HepG2 (cell line): ENCODE measurements around the gene GRB7. TPM values are rescaled to one million over a fixed set of nuclear protein-coding genes. Genes with fewer than 3 reads are reported as not detected.
A peak's percentile ranks its signal among the peaks of the same experiment; 100 is the strongest.

ENCODE experiments used
- ARNT2 ChIP-seq: sonication (generic); formaldehyde crosslinking; IDR thresholded peaks from 2 replicates; pipeline ENCODE4 v1.8.0; 2022; ENCODE audit warnings: mild to moderate bottlenecking, low read depth, missing genetic modification reagents, moderate library complexity
- BCL3 ChIP-seq: sonication (generic); formaldehyde crosslinking; IDR thresholded peaks from 2 replicates; pipeline ENCODE4 v1.5.1; 2020; ENCODE audit warnings: mild to moderate bottlenecking, missing genetic modification reagents, moderate library complexity
- FOXO4 ChIP-seq: sonication (generic); formaldehyde crosslinking; conservative IDR thresholded peaks from 2 replicates; pipeline ENCODE4 v1.8.1; 2023; ENCODE audit warnings: missing genetic modification reagents
- GMEB2 ChIP-seq: IDR thresholded peaks from 2 replicates; pipeline ENCODE4 v1.6.1; 2016; ENCODE audit warnings: missing biosample characterization, missing genetic modification reagents, low read depth
- HMGXB4 ChIP-seq, 2 experiments: sonication (generic) in 1 of 2; formaldehyde crosslinking in 1 of 2; IDR thresholded peaks; 2 replicates each; pipeline versions ENCODE4 v1.4.0 to v1.6.1; 2018 to 2020; ENCODE audit warnings: missing genetic modification reagents in 2 of 2, borderline replicate concordance in 1 of 2, low read depth in 1 of 2, mild to moderate bottlenecking in 1 of 2, missing biosample characterization in 1 of 2
- HNRNPK ChIP-seq: fragments of 200-400 bp; formaldehyde crosslinking; IDR thresholded peaks from 2 replicates; pipeline ENCODE4 v1.6.1; 2018; ENCODE audit warnings: low read length, low read depth, moderate library complexity, mild to moderate bottlenecking; ENCODE audit not compliant: poor library complexity, severe bottlenecking
- RAD51 ChIP-seq: fragments of 450-650 bp; IDR thresholded peaks from 2 replicates; pipeline ENCODE4 v1.6.1; 2016; ENCODE audit warnings: borderline replicate concordance
- RARG ChIP-seq: sonication (generic); formaldehyde crosslinking; IDR thresholded peaks from 2 replicates; pipeline ENCODE4 v1.4.0; 2020; ENCODE audit warnings: low read depth, mild to moderate bottlenecking, missing genetic modification reagents
- RNF219 ChIP-seq: sonication (generic); formaldehyde crosslinking; IDR thresholded peaks from 2 replicates; pipeline ENCODE4 v1.5.0; 2020; ENCODE audit warnings: mild to moderate bottlenecking, missing genetic modification reagents
- TERF1 ChIP-seq: sonication (generic); formaldehyde crosslinking; IDR thresholded peaks from 2 replicates; pipeline ENCODE4 v1.8.0; 2022; ENCODE audit warnings: mild to moderate bottlenecking, missing genetic modification reagents, moderate library complexity
- TGIF2 ChIP-seq: IDR thresholded peaks from 2 replicates; pipeline ENCODE4 v1.6.1; 2016; ENCODE audit warnings: control low read depth, missing compliant biosample characterization
- THYN1 ChIP-seq: sonication (generic); formaldehyde crosslinking; IDR thresholded peaks from 2 replicates; pipeline ENCODE4 v1.8.1; 2023; ENCODE audit warnings: low read depth, mild to moderate bottlenecking, moderate library complexity, missing genetic modification reagents, borderline replicate concordance
- ZHX1 ChIP-seq: sonication (generic); formaldehyde crosslinking; IDR thresholded peaks from 2 replicates; pipeline ENCODE4 v1.8.1; 2022; ENCODE audit warnings: low read depth, mild to moderate bottlenecking, missing genetic modification reagents
- ZNF451 ChIP-seq: sonication (generic); formaldehyde crosslinking; IDR thresholded peaks from 2 replicates; pipeline ENCODE4 v1.5.0; 2020; ENCODE audit warnings: mild to moderate bottlenecking, missing genetic modification reagents
- ZNF468 ChIP-seq: sonication (generic); formaldehyde crosslinking; IDR thresholded peaks from 2 replicates; pipeline ENCODE4 v1.8.0; 2022; ENCODE audit warnings: mild to moderate bottlenecking, moderate library complexity, missing genetic modification reagents
- ZNF501 ChIP-seq: sonication (generic); formaldehyde crosslinking; IDR thresholded peaks from 2 replicates; pipeline ENCODE4 v1.5.1; 2020; ENCODE audit warnings: mild to moderate bottlenecking, moderate library complexity, missing genetic modification reagents
- polyA plus RNA-seq, 8 experiments: library from polyadenylated mRNA; depleted of rRNA in 3 of 8; stranded (reverse) in 7 of 8; unstranded in 1 of 8; fragments of >200 nt; fragmentation: Illumina TruSeq in 4 of 8; extraction: Trizol in 4 of 8; gene quantifications; 2 replicates each; pipeline versions ENCODE4 v1.2.1 to v1.2.3, GENCODE V29; 2011 to 2016; ENCODE audit warnings: low read depth in 4 of 8, missing spikeins in 1 of 8, mixed read lengths in 1 of 8; ENCODE audit not compliant: insufficient read depth in 1 of 8
- total RNA-seq, 5 experiments: library from RNA; depleted of rRNA; stranded (reverse); fragments of >200 nt; fragmentation: Illumina TruSeq; extraction: Trizol; gene quantifications; 2 replicates each; pipeline ENCODE4 v1.2.3, GENCODE V29; 2016; ENCODE audit warnings: low read depth in 1 of 5

Gene GRB7
- total and polyA plus RNA-seq, 2 of the 13 experiments (the other 11 are each of a cell fraction or from before 2014, with no cell fraction given), result 60.2 to 77.7 TPM

- no peak for TF ChIP-seq RARG (CRISPR knock-in tag)
- TF ChIP-seq FOXO4 (CRISPR knock-in tag), result no peak
- TF ChIP-seq ZNF501 (CRISPR knock-in tag), result peak; percentile 72; the same call in 1 of the 2 replicates
- no peak for TF ChIP-seq RNF219 (CRISPR knock-in tag)
- peak; percentile 38; the same call in 1 of the 2 replicates for TF ChIP-seq ZNF468 (CRISPR knock-in tag)
- no peak for TF ChIP-seq ARNT2
- no peak for TF ChIP-seq GMEB2 (CRISPR knock-in tag)
- TF ChIP-seq HMGXB4 (CRISPR knock-in tag; IDR thresholded peaks at IDR 0.05; ENCODE audit: borderline replicate concordance in 1 of 2, low read depth in 1 of 2), result no peak
- TF ChIP-seq RAD51, result no peak
- TF ChIP-seq ZNF451, result no peak
- no peak for TF ChIP-seq TERF1
- TF ChIP-seq TGIF2, result no peak
- TF ChIP-seq ZHX1 (CRISPR knock-in tag), result no peak
- no peak for TF ChIP-seq THYN1
- TF ChIP-seq BCL3, result no peak
- no peak for TF ChIP-seq HNRNPK
These were observed 49.3 kb upstream of the GRB7 start (continued) for GRCh38 chr17:39688475-39688835.
